NT2/D1 (cell line): ENCODE data around the gene NRN1.

Experiments used
- YY1 ChIP-seq: IDR thresholded peaks from 2 replicates; pipeline ENCODE4 v1.6.1; 2011; ENCODE audit not compliant: insufficient read length, insufficient read depth
- ZNF274 ChIP-seq: IDR thresholded peaks from 2 replicates; pipeline ENCODE4 v1.6.1; 2011; ENCODE audit warnings: mild to moderate bottlenecking, low read depth, low read length

- TF ChIP-seq ZNF274 (no peak), YY1 (no peak)
These were observed 22.3 kb downstream of the NRN1 start for GRCh38 chr6:5984150-5985089.
